ENCODE results near the gene RBM6.
"Not testable (repeated sequence)": the region's sequence is repeated elsewhere in the genome, so short reads cannot be mapped to it uniquely, and the experiment has no call there.

Gene RBM6

GRCh38 chr3:49984394-49984793, 44.4 kb downstream of the RBM6 start:
- DNase-seq = no peak

- DNase-seq = no peak
Observed at GRCh38 chr3:49992326-49992725, 52.4 kb downstream of the RBM6 start.

- DNase-seq = no peak
Observed at GRCh38 chr3:49994476-49994875, 54.5 kb downstream of the RBM6 start.

- DNase-seq = no peak
Observed at GRCh38 chr3:49996016-49996415, 56.1 kb downstream of the RBM6 start.

GRCh38 chr3:49997862-49998261, 57.9 kb downstream of the RBM6 start:
- no peak for DNase-seq

- DNase-seq = no peak
Observed at GRCh38 chr3:49998326-49998725, 58.4 kb downstream of the RBM6 start.

- no peak for DNase-seq
Observed at GRCh38 chr3:50001511-50001910, 61.6 kb downstream of the RBM6 start.

GRCh38 chr3:50003216-50003615, 63.3 kb downstream of the RBM6 start:
- DNase-seq = no peak

GRCh38 chr3:50003824-50004223, 63.9 kb downstream of the RBM6 start:
- no peak for DNase-seq

GRCh38 chr3:50008931-50009330, 69.0 kb downstream of the RBM6 start:
- DNase-seq = no peak

GRCh38 chr3:50010959-50011358, 71.0 kb downstream of the RBM6 start:
- no peak for DNase-seq

- no peak for DNase-seq
Observed at GRCh38 chr3:50015918-50016317, 76.0 kb downstream of the RBM6 start.

- DNase-seq = no peak
Observed at GRCh38 chr3:50028346-50028745, 88.4 kb downstream of the RBM6 start.

- DNase-seq = not testable (repeated sequence)
Observed at GRCh38 chr3:50031201-50031600, 91.3 kb downstream of the RBM6 start.

- DNase-seq = no peak
Observed at GRCh38 chr3:50044976-50045375, 105.0 kb downstream of the RBM6 start.

GRCh38 chr3:50047426-50047825, 107.5 kb downstream of the RBM6 start:
- DNase-seq = no peak

GRCh38 chr3:50050361-50050760, 110.4 kb downstream of the RBM6 start:
- DNase-seq = no peak

- no peak for DNase-seq
Observed at GRCh38 chr3:50057756-50058155, 117.8 kb downstream of the RBM6 start.

- DNase-seq = no peak
Observed at GRCh38 chr3:50068134-50068533, 128.2 kb downstream of the RBM6 start.

- no peak for DNase-seq
Observed at GRCh38 chr3:50078091-50078490, 138.1 kb downstream of the RBM6 start.

GRCh38 chr3:50078622-50079021, 138.7 kb downstream of the RBM6 start:
- DNase-seq = no peak

GRCh38 chr3:50084951-50085350, 145.0 kb downstream of the RBM6 start:
- DNase-seq = not testable (repeated sequence)

- DNase-seq = peak; percentile 84
Observed at GRCh38 chr3:50088725-50089608, 149.0 kb downstream of the RBM6 start, which contains the start of gene RBM5. TSS of gene RBM5 (plus strand) at chr3:50088919. CDS start at chr3:50090435, 1,516 bp downstream.

GRCh38 chr3:50089609-50089945, 149.6 kb downstream of the RBM6 start:
- DNase-seq = no peak

- DNase-seq = no peak
Observed at GRCh38 chr3:50090984-50091383, 151.0 kb downstream of the RBM6 start.

Measured in activated CD4-positive, alpha-beta T cell treated with anti-CD3 and anti-CD28 coated beads for 1 hour (primary cell).